Activated CD4-positive, alpha-beta memory T cell treated with anti-CD3 and anti-CD28 coated beads, Interleukin-2, amount 10 ng/mL, durations not matched to agents 7 days and 5 days (primary cell): ENCODE measurements around the gene PDE4B. TPM values are rescaled to one million over a fixed set of nuclear protein-coding genes. Genes with fewer than 3 reads are reported as not detected.

Experiments used
- CTCF ChIA-PET: fragments of 350-600 bp; sonication (Branson Sonifier 250); formaldehyde crosslinking; loops from one replicate; lab custom pipeline; 2021; ENCODE audit warnings: antibody characterized with exemption, inconsistent platforms; lab: Charles Lee
- POLR2A ChIA-PET: fragments of 350-600 bp; sonication (Branson Sonifier 250); formaldehyde crosslinking; loops from one replicate; lab custom pipeline; 2021; ENCODE audit warnings: antibody characterized with exemption; lab: Charles Lee
- DNase-seq: peaks from one replicate; pipeline ENCODE4 v3.0.0-alpha.2; 2020
- H3K27ac Mint-ChIP-seq: one replicate; pipeline ENCODE4 v1.8.0; 2021; ENCODE audit warnings: mild to moderate bottlenecking, mixed read lengths
- H3K27me3 Mint-ChIP-seq: one replicate; pipeline ENCODE4 v1.8.0; 2021; ENCODE audit warnings: mixed read lengths
- H3K36me3 Mint-ChIP-seq: one replicate; pipeline ENCODE4 v1.8.0; 2021; ENCODE audit warnings: low read depth, mixed read lengths
- H3K4me1 Mint-ChIP-seq: one replicate; pipeline ENCODE4 v1.8.0; 2021; ENCODE audit warnings: mixed read lengths
- H3K4me3 Mint-ChIP-seq: one replicate; pipeline ENCODE4 v1.8.0; 2021; ENCODE audit warnings: mild to moderate bottlenecking, mixed read lengths
- H3K9me3 Mint-ChIP-seq: one replicate; pipeline ENCODE4 v1.8.0; 2021; ENCODE audit warnings: mixed read lengths
- total RNA-seq, 2 experiments: library from RNA; stranded (reverse); gene quantifications; one replicate each; pipeline ENCODE4 v1.2.3, GENCODE V29; 2021

Gene PDE4B
- total RNA-seq, 2 experiments from 2014 or later, result 46.8 to 48.0 TPM

GRCh38 chr1:66253330-66253921 lies 460.7 kb downstream of the PDE4B start:
- Mint-ChIP-seq H3K36me3 (no peaks in the 10 kb centered on the region), H3K4me1 (peaks cover 74% of the 10 kb centered on the region), H3K4me3 (no peak overlapping the region), H3K27me3 (no peaks in the 10 kb centered on the region), H3K27ac (no peak overlapping the region), H3K9me3 (no peaks in the 10 kb centered on the region)
- no peak for DNase-seq
- CTCF ChIA-PET, result interaction anchor here (0.7 to 19.7 kb wide), 20 partner anchors 9 to 472 kb away, joined by 3 to 422 read pairs (median 4); no protein-coding TSS in a partner anchor
- POLR2A ChIA-PET, result interaction anchor here (0.9 to 6.7 kb wide), 6 partner anchors 11 to 196 kb away, joined by 3 to 50 read pairs (median 4); no protein-coding TSS in a partner anchor

DNA sequence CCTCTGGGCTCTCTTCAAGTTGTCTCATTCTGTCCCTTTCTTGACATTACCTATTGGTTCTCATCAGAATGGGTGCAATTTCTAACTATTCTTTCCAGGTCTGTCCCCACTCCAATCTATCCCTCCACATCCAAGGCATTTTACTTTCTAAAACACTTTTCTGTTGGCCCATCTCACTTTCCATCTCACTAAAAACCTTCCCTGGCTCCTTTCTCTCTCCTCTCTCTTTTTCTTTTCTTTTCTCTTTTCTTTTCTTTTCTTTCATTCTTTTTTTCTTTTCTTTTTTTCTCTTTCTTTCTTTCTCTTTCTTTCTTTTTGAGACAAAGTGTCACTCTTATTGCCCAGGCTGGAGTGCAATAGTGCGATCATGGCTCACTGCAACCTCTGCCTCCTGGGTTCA lies 462.1 kb downstream of the PDE4B start:
- ChIA-PET POLR2A (interaction anchor here (6.7 kb wide), 1 partner anchor 191 kb away, joined by 50 read pairs; no protein-coding TSS in a partner anchor), CTCF (interaction anchor here (1.2 to 19.7 kb wide), 4 partner anchors 11 to 190 kb away, joined by 3 to 422 read pairs (median 3); no protein-coding TSS in a partner anchor)

DNA sequence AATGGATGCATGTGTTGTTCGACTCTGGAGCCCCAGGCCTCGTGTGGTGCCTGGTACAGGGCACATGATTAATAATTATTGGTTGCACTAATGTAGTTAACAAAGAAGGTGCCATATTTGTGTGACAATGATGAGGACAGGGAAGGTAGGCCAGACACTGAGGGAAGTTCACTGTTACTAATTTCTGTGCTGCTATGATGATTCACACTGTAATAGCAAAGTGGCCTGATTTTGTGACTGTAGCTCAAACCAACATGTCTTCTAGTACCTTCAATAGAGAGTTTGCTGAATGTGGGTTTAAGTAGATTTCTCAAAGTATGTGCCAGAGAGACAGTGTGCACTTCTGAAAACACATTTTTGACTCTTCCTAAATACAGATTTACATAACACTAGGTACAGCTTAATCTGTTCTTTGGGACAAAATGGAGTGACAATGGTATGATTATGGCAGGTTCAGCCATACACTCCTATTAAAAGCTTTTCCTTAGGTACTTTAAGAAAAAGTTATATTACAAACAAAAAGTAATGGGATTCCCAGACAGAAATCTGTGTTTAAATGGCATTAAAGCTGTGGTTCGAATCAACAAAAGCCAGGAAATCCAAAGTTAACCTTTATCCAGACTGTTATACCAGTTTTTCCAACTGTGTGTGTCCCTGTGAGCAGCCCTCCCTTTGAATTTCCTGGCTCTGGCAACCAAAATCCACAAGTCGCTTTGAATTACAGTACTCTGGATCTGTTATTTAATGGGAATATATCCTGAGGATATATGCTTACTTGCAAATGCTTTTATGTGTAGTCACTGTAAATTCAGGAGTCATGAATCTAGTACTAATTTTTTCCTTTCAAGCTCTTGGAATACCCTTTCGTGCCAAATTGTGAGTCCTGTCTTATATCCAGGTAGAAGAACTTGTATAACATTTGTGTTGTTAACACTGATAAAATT lies 464.2 kb downstream of the PDE4B start:
- Mint-ChIP-seq H3K27me3 (no peaks in the 10 kb centered on the region), H3K9me3 (no peaks in the 10 kb centered on the region), H3K4me1 (peaks cover 72% of the 10 kb centered on the region), H3K4me3 (no peak overlapping the region), H3K27ac (no peak overlapping the region), H3K36me3 (peaks cover 11% of the 10 kb centered on the region)
- ChIA-PET POLR2A (interaction anchor here (0.6 to 2.0 kb wide), 11 partner anchors 9 to 190 kb away, joined by 3 to 11 read pairs (median 6); no protein-coding TSS in a partner anchor), CTCF (interaction anchor here (1.0 to 19.7 kb wide), 8 partner anchors 10 to 188 kb away, joined by 3 to 422 read pairs (median 6); no protein-coding TSS in a partner anchor)
- DNase-seq, result no peak

More for the DNA sequence above, 462.1 kb downstream of the PDE4B start:
- Mint-ChIP-seq H3K4me1 (peaks cover 71% of the 10 kb centered on the region), H3K36me3 (peaks cover 4% of the 10 kb centered on the region), H3K4me3 (no peak overlapping the region), H3K27me3 (no peaks in the 10 kb centered on the region), H3K9me3 (no peaks in the 10 kb centered on the region), H3K27ac (no peak overlapping the region)
- no peak for DNase-seq

DNA sequence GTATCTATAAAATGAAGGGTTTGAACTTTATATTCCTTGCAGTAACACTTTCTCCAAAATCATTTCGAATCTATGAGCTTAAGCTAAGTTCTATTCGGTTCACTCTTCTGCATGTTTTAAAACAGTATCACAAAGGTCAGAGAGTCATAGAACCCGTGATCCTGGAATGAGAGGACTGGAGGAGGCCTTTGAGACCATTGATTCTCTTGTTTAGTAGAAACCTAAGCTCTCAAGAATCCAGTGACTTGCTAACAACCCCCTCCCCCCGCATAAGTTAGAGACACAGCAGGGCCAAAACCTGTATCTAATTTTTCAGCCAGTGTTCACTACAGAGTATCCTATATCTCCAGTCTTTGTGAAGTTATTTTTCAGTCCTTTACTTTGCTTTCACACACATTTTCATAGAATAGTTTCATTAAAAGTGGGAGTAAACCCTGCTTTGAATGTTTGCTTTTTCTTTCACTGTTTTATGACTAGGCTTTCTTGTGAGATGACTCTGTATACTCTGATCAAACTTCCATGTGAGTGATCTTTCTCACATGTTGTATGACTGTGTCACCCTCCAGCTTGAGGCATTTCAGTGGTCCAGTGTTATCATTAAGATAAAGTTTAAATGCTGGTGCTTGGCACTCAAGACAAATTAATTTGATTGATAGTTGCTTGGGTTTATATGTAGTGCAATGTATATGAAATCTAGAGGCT lies 465.9 kb downstream of the PDE4B start:
- no peaks in the 10 kb centered on the region for H3K9me3 Mint-ChIP-seq
- peaks cover 13% of the 10 kb centered on the region for H3K36me3 Mint-ChIP-seq
- no peak overlapping the region for H3K4me3 Mint-ChIP-seq
- H3K27me3 Mint-ChIP-seq, result no peaks in the 10 kb centered on the region
- ChIA-PET CTCF (interaction anchor here (2.3 to 19.7 kb wide), 4 partner anchors 11 to 186 kb away, joined by 8 to 422 read pairs (median 10); no protein-coding TSS in a partner anchor), POLR2A (interaction anchor here (2.0 kb wide), 2 partner anchors 73 to 78 kb away, joined by 6 to 7 read pairs; no protein-coding TSS in a partner anchor)
- peak overlapping the region; percentile 21 for H3K27ac Mint-ChIP-seq
- DNase-seq, result no peak
- H3K4me1 Mint-ChIP-seq, result peaks cover 74% of the 10 kb centered on the region

- Mint-ChIP-seq H3K27me3 (no peaks in the 10 kb centered on the region), H3K36me3 (peaks cover 13% of the 10 kb centered on the region), H3K4me1 (peaks cover 62% of the 10 kb centered on the region), H3K4me3 (no peak overlapping the region), H3K9me3 (no peaks in the 10 kb centered on the region), H3K27ac (no peak overlapping the region)
- ChIA-PET POLR2A (interaction anchor here (1.2 kb wide), 1 partner anchor 14 kb away, joined by 3 read pairs; no protein-coding TSS in a partner anchor), CTCF (interaction anchor here (2.0 kb wide), 1 partner anchor 184 kb away, joined by 13 read pairs; no protein-coding TSS in a partner anchor)
- DNase-seq, result no peak
Observed at GRCh38 chr1:66261364-66261763, 468.7 kb downstream of the PDE4B start.

- Mint-ChIP-seq H3K4me3 (no peak overlapping the region), H3K36me3 (peaks cover 13% of the 10 kb centered on the region), H3K27me3 (no peaks in the 10 kb centered on the region), H3K9me3 (no peaks in the 10 kb centered on the region), H3K4me1 (peaks cover 60% of the 10 kb centered on the region), H3K27ac (no peak overlapping the region)
- ChIA-PET POLR2A (no interaction called here), CTCF (no interaction called here)
- no peak for DNase-seq
Observed at GRCh38 chr1:66262208-66262963, 469.7 kb downstream of the PDE4B start.

- Mint-ChIP-seq H3K9me3 (no peaks in the 10 kb centered on the region), H3K27ac (no peak overlapping the region), H3K27me3 (no peaks in the 10 kb centered on the region), H3K4me3 (no peak overlapping the region), H3K4me1 (peaks cover 44% of the 10 kb centered on the region), H3K36me3 (peaks cover 6% of the 10 kb centered on the region)
- DNase-seq, result no peak
- ChIA-PET POLR2A (interaction anchor here (1.5 kb wide), 1 partner anchor 67 kb away, joined by 5 read pairs; no protein-coding TSS in a partner anchor), CTCF (interaction anchor here (1.4 kb wide), 1 partner anchor 181 kb away, joined by 6 read pairs; no protein-coding TSS in a partner anchor)
Observed at GRCh38 chr1:66265268-66265667, 472.6 kb downstream of the PDE4B start.

- no peaks in the 10 kb centered on the region for H3K9me3 Mint-ChIP-seq
- POLR2A ChIA-PET, result interaction anchor here (1.5 kb wide), 1 partner anchor 67 kb away, joined by 5 read pairs; no protein-coding TSS in a partner anchor
- peaks cover 6% of the 10 kb centered on the region for H3K36me3 Mint-ChIP-seq
- H3K27me3 Mint-ChIP-seq, result no peaks in the 10 kb centered on the region
- no peak for DNase-seq
- no peak overlapping the region for H3K4me3 Mint-ChIP-seq
- H3K27ac Mint-ChIP-seq, result no peak overlapping the region
- CTCF ChIA-PET, result interaction anchor here (1.4 kb wide), 1 partner anchor 181 kb away, joined by 6 read pairs; no protein-coding TSS in a partner anchor
- peaks cover 45% of the 10 kb centered on the region for H3K4me1 Mint-ChIP-seq
Observed at GRCh38 chr1:66265796-66266195, 473.1 kb downstream of the PDE4B start.

GRCh38 chr1:66266350-66266749 lies 473.7 kb downstream of the PDE4B start:
- H3K4me3 Mint-ChIP-seq, result no peak overlapping the region
- H3K27me3 Mint-ChIP-seq, result no peaks in the 10 kb centered on the region
- no peak for DNase-seq
- POLR2A ChIA-PET, result interaction anchor here (1.5 kb wide), 1 partner anchor 66 kb away, joined by 5 read pairs; no protein-coding TSS in a partner anchor
- peaks cover 6% of the 10 kb centered on the region for H3K36me3 Mint-ChIP-seq
- peaks cover 45% of the 10 kb centered on the region for H3K4me1 Mint-ChIP-seq
- CTCF ChIA-PET, result interaction anchor here (1.4 to 1.5 kb wide), 2 partner anchors 170 to 180 kb away, joined by 3 to 6 read pairs; no protein-coding TSS in a partner anchor
- H3K27ac Mint-ChIP-seq, result no peak overlapping the region
- no peaks in the 10 kb centered on the region for H3K9me3 Mint-ChIP-seq

GRCh38 chr1:66266756-66267155 lies 474.1 kb downstream of the PDE4B start:
- CTCF ChIA-PET, result interaction anchor here (1.3 to 1.5 kb wide), 3 partner anchors 11 to 180 kb away, joined by 3 to 6 read pairs (median 3); no protein-coding TSS in a partner anchor
- H3K27ac Mint-ChIP-seq, result no peak overlapping the region

More at GRCh38 chr1:66266756-66267155, 474.1 kb downstream of the PDE4B start:
- no peak for DNase-seq
- H3K4me3 Mint-ChIP-seq, result no peak overlapping the region
- peaks cover 45% of the 10 kb centered on the region for H3K4me1 Mint-ChIP-seq
- peaks cover 3% of the 10 kb centered on the region for H3K36me3 Mint-ChIP-seq
- POLR2A ChIA-PET, result interaction anchor here (1.4 to 1.5 kb wide), 2 partner anchors 20 to 66 kb away, joined by 4 to 5 read pairs; no protein-coding TSS in a partner anchor
- H3K9me3 Mint-ChIP-seq, result no peaks in the 10 kb centered on the region
- H3K27me3 Mint-ChIP-seq, result no peaks in the 10 kb centered on the region
